Measurements from ENCODE around the gene NRIP1.

NRIP1 gene, protein sequence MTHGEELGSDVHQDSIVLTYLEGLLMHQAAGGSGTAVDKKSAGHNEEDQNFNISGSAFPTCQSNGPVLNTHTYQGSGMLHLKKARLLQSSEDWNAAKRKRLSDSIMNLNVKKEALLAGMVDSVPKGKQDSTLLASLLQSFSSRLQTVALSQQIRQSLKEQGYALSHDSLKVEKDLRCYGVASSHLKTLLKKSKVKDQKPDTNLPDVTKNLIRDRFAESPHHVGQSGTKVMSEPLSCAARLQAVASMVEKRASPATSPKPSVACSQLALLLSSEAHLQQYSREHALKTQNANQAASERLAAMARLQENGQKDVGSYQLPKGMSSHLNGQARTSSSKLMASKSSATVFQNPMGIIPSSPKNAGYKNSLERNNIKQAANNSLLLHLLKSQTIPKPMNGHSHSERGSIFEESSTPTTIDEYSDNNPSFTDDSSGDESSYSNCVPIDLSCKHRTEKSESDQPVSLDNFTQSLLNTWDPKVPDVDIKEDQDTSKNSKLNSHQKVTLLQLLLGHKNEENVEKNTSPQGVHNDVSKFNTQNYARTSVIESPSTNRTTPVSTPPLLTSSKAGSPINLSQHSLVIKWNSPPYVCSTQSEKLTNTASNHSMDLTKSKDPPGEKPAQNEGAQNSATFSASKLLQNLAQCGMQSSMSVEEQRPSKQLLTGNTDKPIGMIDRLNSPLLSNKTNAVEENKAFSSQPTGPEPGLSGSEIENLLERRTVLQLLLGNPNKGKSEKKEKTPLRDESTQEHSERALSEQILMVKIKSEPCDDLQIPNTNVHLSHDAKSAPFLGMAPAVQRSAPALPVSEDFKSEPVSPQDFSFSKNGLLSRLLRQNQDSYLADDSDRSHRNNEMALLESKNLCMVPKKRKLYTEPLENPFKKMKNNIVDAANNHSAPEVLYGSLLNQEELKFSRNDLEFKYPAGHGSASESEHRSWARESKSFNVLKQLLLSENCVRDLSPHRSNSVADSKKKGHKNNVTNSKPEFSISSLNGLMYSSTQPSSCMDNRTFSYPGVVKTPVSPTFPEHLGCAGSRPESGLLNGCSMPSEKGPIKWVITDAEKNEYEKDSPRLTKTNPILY (N-terminal part only)

DNA sequence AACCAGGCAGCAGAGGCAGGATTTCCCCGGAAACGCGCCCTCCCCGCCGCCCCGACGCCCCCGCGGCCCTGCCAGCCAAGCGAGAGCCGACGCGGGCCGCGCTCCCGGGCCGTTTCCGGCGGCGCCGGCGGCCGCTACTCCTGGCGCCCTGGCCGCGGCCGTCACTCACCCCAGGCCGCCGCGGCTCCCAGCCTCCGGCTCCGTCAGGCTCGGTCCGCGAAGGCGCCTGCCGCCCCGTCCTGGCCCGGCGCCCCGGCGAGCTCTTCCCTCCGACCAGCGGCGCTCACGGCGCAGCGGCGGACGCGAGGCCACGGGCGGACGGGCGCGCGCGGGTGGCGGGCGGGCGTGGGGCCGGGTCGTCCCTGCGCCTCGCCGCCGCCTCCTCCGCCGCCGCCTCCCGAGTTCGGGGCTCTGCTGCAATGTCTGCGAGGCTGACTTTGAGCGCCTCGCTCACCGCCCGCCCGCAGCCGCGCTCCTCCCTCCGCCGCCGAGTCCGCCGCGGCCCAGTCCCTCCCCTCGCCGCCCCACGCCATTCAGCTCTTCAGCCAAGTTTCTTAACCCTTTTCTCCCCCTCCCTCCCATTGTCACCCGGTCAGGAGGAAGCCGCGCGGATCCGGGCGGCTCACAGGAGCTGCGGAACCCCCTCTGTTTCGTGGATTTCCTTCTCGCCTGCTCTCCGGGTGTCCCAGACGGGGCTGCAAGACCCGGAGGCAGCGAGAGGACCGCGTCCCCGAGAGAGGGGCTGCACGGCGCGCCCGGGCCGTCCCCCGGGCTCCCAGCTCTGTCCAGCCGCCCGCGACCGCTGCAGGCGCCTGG, at the start of gene NRIP1:
Gene NRIP1, minus strand, starts transcription at position 425 of the 816 bp plus-strand sequence. CDS start 96,808 bp downstream, outside the sequence.
- DNase-seq: no peak

DNA sequence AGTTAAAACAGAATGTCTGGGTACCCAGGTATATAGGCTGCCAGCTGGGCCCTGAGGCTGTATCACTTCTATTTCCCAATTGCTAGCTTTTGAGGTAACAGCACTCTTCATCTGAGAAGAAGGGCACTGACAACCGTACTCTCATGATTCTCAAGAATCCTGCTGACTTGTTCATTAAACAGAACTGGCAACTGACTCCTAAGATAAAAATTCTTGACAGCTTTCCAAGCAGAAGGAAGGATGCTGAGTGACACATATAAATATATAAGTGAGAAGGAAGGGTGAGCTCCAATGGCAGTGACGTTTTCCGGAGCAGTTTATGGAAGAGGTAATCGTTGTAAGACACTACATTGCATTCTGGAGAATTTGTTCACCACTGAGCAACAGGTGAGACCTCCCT, 48.1 kb upstream of the NRIP1 start:
- DNase-seq: no peak

DNA sequence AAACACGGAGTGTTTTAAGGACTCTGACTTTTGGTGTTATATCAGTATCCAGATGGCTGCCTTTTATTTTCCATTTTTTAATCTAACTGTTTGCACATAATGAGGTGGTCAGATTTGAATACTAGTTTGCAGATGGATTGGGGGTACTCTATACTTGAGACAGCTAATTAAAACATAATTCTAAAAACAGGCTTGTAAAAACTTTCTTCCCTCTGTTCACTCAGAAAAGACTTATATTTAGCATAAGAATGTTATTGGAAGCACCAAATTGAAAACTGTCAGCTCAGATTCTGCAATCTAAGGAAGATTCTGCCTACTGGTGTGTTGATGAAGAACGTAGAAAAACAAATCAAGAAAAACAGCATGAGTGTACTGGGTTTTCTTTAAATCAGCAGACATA, 44.0 kb upstream of the NRIP1 start:
- no peak for DNase-seq

DNA sequence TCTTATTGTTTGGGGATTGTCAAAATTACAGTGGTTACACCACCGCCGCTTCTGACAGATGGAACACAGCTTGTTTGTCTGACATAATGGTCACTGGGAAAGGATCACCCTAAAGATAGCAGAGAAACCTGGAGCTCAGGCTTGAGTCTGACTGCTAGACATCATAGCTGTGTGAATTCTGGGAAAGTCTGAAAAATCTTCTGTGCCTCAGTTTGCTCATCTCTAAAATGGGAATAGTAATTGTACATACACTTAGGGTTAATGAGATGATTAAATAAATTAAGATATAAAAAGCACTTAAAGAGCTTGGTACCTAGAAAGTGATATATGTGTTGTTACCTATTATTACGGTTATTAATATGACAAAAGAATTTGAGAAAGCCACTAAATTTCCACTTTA, 39.7 kb upstream of the NRIP1 start:
- DNase-seq: no peak

DNA sequence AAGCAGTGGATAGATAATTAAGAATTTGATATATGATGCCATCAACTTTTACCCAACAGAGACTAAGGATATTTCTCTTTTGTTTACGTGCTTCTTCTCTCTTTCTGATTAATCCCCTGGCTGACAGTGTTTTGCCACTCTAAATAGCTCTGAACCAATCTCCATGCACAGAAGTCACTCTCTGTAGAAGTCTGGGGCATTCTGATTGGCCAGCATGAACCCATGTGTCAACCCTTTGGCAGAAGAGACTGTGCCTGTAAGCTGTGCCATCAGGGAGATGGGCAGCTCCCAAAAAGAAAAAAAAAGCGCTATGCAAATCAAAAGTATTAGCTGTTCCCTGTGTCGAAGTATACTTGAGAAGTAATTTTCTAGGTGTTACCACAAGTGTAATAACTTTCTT, 34.1 kb upstream of the NRIP1 start:
- no peak for DNase-seq

DNA sequence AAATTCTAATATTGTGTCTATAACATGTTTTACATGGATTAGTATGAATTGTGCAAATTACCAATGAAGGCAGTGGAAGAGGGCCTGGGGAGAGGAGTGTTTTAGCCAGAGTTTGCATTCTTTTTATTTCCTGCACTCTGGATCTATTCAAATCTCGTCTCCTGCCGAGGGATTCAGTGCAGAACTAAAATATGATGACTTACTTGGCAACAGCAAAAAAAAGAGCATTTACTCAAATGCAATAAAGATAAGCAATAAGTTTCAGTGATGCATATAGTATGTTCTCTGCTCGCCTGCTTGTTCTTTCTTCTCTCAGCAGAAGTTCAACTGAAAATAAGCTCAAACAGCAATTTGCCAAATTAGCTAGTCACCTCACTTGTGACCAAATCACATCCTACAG, 33.4 kb upstream of the NRIP1 start:
- no peak for DNase-seq

DNA sequence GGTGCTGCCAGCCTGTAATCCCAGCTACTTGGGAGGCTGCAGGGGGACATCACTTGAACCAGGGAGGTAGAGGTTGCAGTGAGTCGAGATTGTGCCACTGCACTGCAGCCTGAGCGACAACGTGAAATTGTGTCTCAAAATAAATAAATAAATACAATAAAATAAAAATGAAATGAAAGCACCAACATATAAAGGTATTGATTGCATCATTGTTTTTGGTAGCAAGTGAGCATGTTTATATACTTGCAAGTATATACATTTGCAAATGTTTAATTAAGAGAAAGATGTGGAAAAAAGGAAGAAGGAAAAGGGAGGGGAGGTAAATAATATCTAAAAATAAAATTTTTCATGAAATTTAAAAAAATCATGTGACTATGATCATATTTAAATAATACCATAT, 32.8 kb upstream of the NRIP1 start:
- DNase-seq: no peak

DNA sequence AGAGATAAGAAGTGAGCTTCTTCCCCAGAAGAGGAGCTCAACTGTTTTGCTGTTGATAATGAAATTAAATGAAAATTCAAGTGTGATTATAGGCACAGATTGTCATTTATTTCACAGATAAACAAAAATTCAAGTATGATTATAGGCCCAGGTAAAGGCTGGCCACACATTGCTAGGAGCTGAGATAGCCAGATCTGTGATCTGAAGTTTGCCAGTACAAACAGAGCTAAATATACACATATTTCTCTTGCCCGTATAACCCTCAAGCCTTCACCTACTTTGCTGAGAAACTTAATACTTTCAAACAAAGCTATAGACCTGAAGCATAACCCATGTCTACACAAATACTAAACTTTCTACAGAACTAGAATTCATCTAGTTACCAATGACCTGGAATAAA, 31.3 kb upstream of the NRIP1 start:
- no peak for DNase-seq

DNA sequence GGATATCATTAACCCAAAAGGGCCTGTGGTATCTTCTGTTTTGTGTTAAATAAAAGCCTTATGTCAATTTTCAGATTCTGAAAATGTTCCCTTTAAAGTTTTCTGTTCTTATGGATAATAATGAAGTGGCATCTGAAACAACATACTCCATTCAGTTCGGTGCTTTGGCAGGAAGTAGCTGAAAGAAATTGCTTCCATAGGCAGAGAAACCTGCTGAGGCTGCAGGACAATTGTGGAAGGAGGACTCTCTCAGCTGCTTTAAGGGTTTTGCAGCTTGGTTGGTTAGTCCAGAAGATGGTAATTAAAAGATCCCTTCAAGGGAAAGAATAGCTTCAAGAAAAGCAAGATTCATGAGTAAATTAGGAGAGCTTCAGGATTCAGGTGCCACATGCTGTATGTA, 30.5 kb upstream of the NRIP1 start:
- DNase-seq: no peak

DNA sequence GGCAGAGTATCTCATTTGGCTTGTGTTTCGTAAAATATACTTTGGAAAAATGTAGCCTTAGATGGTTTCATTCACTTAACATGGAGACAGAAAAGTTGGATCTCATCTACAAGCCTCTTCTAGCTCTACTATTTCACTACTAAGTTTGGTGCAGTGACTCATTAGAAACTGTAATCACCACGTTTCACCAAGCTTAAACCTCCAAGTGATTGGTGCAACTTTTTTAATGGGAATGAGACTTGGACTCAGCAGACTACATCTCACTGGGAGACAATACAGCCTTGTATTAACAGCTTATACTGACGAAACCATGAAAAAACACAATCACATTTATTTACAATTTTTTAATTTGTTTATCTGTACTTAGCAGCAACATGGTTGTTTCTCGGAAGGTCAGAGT, 29.9 kb upstream of the NRIP1 start:
- DNase-seq: no peak

DNA sequence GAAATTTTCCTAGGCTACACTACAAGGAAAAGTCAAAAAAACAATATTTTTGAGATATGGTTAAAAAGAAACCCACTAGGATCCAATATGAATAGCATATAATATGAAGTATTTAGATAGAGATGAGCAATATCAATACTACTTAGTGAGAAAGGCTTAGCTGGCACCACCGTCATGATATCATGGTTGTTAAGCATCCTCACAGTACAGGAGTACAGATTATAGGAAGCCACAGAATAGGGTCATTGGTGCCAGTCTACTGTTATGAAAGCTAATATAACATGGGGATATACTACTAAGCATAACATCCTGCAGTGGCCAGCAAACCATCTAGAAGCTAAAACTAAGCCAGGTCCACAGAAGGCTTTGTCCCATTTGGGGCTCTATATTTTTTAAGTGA, 28.4 kb upstream of the NRIP1 start:
- DNase-seq: no peak

DNA sequence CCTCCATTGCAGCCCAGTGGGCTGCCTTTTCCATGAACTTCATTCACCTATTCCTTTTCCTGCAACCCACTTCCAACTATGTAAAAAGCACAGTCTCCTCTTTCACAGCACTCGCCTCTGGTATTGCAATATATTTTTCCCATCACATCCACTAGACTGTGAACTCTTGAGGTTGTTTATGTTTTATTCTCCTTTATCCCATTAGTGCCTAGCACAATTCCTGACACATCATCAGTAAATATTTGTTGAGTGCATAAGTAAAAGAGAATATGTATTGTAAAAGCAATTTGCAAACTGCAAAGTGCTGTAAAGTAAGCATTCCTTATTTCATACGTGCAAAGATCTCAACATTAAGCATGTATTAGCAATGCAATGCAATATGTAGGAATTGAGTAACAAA, 27.9 kb upstream of the NRIP1 start:
- no peak for DNase-seq

DNA sequence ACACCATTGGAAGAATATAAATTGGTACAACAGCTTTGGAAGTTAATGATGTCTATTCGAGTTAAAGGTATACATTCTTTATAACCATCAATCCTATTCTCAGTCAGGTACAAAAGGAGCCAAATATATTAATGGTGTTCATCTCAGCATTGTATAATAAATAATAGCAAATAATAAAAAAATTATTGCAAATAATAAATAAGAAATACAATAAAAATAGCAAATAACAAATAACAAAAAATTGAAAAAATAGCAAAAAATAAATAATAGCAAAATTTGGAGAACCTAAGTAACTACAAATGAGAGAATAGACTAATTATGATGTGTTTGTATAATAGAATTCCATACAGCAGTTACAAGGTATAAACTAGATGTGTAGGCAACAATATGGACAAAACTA, 25.6 kb upstream of the NRIP1 start:
- DNase-seq: no peak

DNA sequence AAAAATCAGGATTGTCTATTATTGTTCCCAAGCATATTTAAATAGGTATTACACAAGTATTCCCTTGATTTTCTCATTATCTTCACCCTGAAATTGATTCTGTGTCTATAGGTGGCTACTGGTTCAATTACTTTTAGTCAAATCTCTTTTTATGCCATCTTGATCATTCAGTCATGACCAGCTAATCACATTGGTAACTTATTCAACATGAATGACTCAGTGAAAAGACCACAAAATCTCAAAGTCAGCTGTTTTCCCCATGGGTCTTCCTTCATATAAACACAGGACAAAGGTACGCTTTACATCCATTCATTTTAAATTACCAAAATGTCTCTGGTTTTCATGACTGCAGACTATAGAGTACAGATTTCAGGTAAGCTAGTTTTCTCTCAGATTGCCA, 23.7 kb upstream of the NRIP1 start:
- DNase-seq: no peak

DNA sequence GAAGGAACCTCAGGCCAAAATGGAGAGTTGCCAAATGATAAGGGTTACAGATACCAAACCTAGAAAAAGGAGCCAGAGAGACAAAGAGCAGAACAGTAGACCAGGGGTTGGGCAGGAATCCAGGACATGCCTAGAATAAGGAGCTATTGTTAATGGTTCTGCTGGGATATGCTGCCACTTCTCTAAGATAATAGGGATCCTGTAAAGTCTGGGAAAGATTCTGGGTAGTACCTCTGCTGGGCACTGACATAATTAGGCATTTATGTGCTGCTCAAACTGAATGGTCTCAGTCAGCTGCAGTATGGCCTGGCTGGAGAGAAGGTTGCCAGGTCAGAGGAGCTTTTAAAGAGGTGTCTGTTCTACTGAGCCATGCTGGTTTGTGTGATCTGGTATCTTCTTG, 19.9 kb upstream of the NRIP1 start:
- DNase-seq: no peak

DNA sequence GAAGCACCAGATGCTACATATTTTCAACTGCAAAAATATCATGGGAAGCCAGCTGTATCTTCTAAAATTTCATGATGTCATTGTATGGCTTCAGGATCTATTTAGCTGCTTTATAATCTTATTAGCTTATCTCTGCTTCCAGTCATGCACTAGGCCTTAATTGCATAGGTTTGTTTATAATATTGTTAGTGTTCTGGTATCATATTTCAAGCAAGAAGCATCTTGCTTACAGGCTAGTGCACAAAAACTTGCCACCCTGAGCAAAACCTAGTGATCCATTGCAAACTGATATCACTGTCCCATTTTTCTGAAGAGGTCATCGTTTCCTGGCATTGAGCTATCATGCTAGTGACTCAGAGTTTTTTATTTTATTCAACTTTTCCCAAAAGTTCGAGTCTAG, 15.7 kb upstream of the NRIP1 start:
- DNase-seq: no peak

DNA sequence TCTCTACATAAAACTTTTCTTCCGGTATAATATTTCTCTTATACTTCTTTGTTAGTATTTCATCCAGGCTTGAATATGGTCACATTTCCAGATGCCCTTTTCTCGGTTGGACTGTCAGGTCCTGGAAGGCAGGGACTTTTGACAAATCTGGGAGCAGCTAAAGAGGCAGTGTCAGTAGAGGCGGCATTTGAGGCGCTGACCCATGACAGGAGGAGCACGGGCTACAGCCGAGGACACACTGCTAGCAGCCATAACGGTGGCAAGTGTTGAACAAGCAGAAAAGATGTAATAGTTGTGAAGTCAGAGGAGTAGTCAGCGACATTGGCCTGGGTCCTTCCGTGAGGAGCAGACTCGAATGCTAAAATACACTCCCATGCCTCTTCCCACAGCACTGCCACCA, 14.5 kb upstream of the NRIP1 start:
- DNase-seq: no peak

DNA sequence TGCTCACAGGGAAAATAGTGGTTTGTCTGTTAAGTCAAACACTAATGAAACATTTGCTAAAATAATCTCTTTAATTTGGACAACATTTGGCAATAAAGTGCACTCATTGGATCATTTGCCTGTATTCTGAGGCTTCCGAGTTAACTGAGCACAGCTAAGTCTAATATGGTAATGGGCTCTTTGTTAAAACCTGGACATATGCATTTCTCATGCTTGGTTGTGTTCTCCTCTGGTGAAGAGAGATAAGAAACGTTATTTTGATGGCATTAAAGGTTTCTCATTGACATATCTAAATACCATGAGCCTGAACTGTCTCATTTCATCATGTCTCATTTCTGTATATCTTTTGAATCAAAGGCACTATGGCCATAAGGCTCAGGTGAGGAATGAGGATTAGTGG, 13.4 kb upstream of the NRIP1 start:
- no peak for DNase-seq

DNA sequence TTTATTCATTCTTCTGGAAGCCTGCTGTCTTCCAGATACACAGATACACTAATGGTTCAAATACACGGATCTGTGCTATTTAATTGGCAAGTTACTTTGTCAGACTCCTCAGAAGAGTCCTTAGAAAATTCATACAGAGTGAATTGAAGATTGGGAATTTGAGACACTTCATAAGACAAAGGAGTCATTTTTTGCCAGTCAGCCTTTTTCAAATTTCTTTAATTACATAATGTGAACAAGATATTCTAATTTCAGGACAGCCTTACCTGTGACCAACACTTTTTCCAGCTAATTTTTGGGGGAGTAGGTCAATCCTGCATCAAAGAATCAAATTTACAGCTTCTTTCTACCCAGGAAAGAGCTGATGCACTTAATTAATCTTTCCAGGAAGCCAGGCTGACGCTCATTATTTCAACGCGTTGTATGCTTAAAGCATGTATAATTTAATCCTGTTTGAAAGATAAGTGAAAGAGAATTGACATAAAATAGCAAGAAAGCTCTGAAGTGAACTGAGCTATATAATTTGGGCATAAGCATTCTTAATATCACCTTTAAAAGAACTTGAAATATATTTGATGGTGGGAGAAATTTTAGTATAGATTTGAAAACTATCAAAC, 12.8 kb upstream of the NRIP1 start:
- no peak for DNase-seq

DNA sequence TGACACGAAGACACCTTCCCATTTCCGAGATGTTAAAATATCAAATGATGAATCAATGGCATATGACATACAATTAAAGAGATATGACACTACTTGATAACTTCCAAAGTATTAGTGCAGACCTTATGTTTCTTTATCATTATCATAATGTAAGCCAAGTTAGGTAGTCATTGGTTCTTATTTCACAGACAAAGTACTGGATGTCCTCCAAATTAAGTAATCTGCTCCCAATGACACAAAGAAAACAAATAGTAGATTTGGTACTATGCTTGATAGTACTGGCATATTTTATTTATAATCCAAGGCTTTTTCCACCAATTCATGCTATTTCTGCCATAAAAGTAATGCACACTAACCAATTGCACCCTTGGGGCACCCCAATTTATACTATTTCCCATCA, 11.9 kb upstream of the NRIP1 start:
- DNase-seq: no peak

DNA sequence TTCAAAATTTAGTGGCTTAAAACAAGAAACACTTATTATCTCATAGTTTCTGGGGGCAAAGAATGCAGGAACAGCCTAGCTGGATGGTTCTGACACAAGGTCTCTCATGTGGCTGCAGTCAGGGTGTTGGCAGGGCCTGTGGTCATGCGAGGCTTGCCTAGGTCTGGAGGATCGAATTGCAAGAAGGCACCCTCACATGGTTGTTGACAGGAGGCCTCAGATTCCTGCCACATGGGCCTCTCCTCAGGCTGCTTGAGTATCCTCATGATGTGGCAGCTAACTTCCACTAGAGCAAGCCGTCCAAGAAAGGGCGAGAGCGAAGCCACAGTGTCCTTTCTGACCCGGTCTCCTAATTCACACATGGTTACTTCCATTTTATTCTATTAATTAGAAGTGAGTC, 6.2 kb upstream of the NRIP1 start:
- DNase-seq: no peak

DNA sequence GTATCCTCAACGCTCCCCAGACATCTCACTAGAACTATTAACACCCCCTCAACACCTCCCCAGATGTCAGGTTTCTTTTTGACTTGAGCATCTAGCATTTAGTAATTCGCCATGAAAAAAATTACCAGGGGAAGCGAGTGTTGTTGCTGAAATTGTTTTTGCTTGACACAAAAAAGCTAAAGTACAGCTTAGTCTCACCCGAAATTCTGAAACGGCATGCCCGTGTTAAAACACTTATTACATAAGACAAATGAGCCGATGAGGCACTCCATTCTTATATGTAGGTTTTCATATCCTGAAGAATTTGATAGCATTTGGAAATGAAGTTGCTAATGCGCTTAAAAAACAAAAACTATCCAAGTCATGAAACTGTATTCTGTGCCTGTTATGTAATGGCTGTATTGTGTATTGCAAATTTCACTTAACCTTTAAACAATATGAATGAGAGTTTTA, 1.3 kb upstream of the NRIP1 start:
- no peak for DNase-seq

All from NCI-H1417 treated with DMSO at 0.1 percent for 48 hours (cell line).